ENCODE measurements around the gene ZSCAN20. TPM values are rescaled to one million over a fixed set of nuclear protein-coding genes. Genes with fewer than 3 reads are reported as not detected.

The ZSCAN20 gene
- total and polyA plus RNA-seq, 4 donors = 0.48 to 2.3 (median 1.3) TPM

GRCh38 chr1:33456502-33456886 is 16.0 kb upstream of the ZSCAN20 start:
- no peak overlapping the region for H3K27ac ChIP-seq (ENCODE audit: low read depth in 1 of 2, low read length in 2 of 2)

GRCh38 chr1:33459691-33460090 is 12.8 kb upstream of the ZSCAN20 start:
- no peaks in the 10 kb centered on the region for H3K27me3 ChIP-seq (ENCODE audit: control insufficient read depth in 4 of 4, insufficient read depth in 4 of 4, low read length in 3 of 4)
- no peak for DNase-seq (ENCODE audit: low spot score)
- H3K36me3 ChIP-seq (ENCODE audit: control insufficient read depth in 4 of 4, insufficient read depth in 3 of 4, low read depth in 1 of 4, low read length in 3 of 4) = no peaks in the 10 kb centered on the region
- H3K4me1 ChIP-seq (ENCODE audit: control insufficient read depth in 4 of 4, insufficient read depth in 4 of 4, low read length in 3 of 4) = no peaks in the 10 kb centered on the region
- TF ChIP-seq, protein P1, sequence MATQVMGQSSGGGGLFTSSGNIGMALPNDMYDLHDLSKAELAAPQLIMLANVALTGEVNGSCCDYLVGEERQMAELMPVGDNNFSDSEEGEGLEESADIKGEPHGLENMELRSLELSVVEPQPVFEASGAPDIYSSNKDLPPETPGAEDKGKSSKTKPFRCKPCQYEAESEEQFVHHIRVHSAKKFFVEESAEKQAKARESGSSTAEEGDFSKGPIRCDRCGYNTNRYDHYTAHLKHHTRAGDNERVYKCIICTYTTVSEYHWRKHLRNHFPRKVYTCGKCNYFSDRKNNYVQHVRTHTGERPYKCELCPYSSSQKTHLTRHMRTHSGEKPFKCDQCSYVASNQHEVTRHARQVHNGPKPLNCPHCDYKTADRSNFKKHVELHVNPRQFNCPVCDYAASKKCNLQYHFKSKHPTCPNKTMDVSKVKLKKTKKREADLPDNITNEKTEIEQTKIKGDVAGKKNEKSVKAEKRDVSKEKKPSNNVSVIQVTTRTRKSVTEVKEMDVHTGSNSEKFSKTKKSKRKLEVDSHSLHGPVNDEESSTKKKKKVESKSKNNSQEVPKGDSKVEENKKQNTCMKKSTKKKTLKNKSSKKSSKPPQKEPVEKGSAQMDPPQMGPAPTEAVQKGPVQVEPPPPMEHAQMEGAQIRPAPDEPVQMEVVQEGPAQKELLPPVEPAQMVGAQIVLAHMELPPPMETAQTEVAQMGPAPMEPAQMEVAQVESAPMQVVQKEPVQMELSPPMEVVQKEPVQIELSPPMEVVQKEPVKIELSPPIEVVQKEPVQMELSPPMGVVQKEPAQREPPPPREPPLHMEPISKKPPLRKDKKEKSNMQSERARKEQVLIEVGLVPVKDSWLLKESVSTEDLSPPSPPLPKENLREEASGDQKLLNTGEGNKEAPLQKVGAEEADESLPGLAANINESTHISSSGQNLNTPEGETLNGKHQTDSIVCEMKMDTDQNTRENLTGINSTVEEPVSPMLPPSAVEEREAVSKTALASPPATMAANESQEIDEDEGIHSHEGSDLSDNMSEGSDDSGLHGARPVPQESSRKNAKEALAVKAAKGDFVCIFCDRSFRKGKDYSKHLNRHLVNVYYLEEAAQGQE (IDR thresholded peaks at IDR 0.05) = no peak
- no peak for TF ChIP-seq EGR1 (IDR thresholded peaks at IDR 0.05; ENCODE audit: low read depth in 2 of 2)
- no peak for TF ChIP-seq HNF4G (IDR thresholded peaks at IDR 0.05)
- TF ChIP-seq FOXA2 (IDR thresholded peaks at IDR 0.05) = no peak
- TF ChIP-seq SP1 (IDR thresholded peaks at IDR 0.05) = no peak
- TF ChIP-seq, protein P2, sequence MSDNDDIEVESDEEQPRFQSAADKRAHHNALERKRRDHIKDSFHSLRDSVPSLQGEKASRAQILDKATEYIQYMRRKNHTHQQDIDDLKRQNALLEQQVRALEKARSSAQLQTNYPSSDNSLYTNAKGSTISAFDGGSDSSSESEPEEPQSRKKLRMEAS (IDR thresholded peaks at IDR 0.05) = no peak
- no peak for TF ChIP-seq RXRA (IDR thresholded peaks at IDR 0.05)
- no peak for TF ChIP-seq CTCF (IDR thresholded peaks at IDR 0.05; ENCODE audit: low read depth, low read length, missing input control)
- TF ChIP-seq TAF1 (conservative IDR thresholded peaks at IDR 0.05) = no peak
- H3K27ac ChIP-seq (ENCODE audit: low read depth in 1 of 2, low read length in 2 of 2) = no peak overlapping the region
- no peaks in the 10 kb centered on the region for H3K9me3 ChIP-seq (ENCODE audit: control insufficient read depth in 4 of 4, low read length in 3 of 4)
- 85% methylated on average over 4 of the region's 4 CpGs for WGBS
- H3K9ac ChIP-seq (ENCODE audit: low read depth in 1 of 2, low read length in 2 of 2) = no peak overlapping the region
- H3K4me3 ChIP-seq (ENCODE audit: low read depth in 1 of 3, low read length in 3 of 3) = no peak overlapping the region

More at GRCh38 chr1:33456502-33456886, 16.0 kb upstream of the ZSCAN20 start:
- 86% methylated on average over 6 of the region's 6 CpGs for WGBS
- H3K4me1 ChIP-seq (ENCODE audit: control insufficient read depth in 4 of 4, insufficient read depth in 4 of 4, low read length in 3 of 4) = no peaks in the 10 kb centered on the region
- no peak overlapping the region for H3K9ac ChIP-seq (ENCODE audit: low read depth in 1 of 2, low read length in 2 of 2)
- H3K36me3 ChIP-seq (ENCODE audit: control insufficient read depth in 4 of 4, insufficient read depth in 3 of 4, low read depth in 1 of 4, low read length in 3 of 4) = no peaks in the 10 kb centered on the region
- no peaks in the 10 kb centered on the region for H3K27me3 ChIP-seq (ENCODE audit: control insufficient read depth in 4 of 4, insufficient read depth in 4 of 4, low read length in 3 of 4)
- H3K9me3 ChIP-seq (ENCODE audit: control insufficient read depth in 4 of 4, low read length in 3 of 4) = no peaks in the 10 kb centered on the region
- H3K4me3 ChIP-seq (ENCODE audit: low read depth in 1 of 3, low read length in 3 of 3) = no peak overlapping the region
- no peak for DNase-seq (ENCODE audit: low spot score)
- TF ChIP-seq YY1 (IDR thresholded peaks at IDR 0.05) (no peak), SP1 (IDR thresholded peaks at IDR 0.05) (no peak)

DNA sequence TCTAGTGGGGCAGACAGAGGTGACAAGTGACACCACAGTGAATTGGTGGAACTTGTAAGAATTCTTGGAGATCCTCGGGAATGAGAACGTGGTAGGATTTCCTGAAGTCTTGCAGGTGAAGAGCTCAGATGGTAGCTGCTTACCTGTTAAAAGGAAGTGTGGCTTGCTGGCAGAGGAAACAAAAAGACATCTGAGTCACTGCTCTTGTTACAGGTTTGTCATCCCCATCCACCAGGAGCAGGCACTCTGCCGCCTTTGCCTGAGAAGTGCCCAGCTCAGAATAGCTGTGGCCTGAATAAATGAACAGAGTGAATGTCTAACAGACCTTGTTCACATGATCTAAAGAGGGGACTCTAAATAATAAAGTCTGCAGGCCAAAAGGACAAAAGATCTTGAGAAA is 12.3 kb upstream of the ZSCAN20 start:
- no peaks in the 10 kb centered on the region for H3K36me3 ChIP-seq (ENCODE audit: control insufficient read depth in 4 of 4, insufficient read depth in 3 of 4, low read depth in 1 of 4, low read length in 3 of 4)
- no peak overlapping the region for H3K27ac ChIP-seq (ENCODE audit: low read depth in 1 of 2, low read length in 2 of 2)
- no peak overlapping the region for H3K4me3 ChIP-seq (ENCODE audit: low read depth in 1 of 3, low read length in 3 of 3)
- 78% methylated on average over 3 of the region's 3 CpGs for WGBS
- H3K4me1 ChIP-seq (ENCODE audit: control insufficient read depth in 4 of 4, insufficient read depth in 4 of 4, low read length in 3 of 4) = no peaks in the 10 kb centered on the region
- H3K9ac ChIP-seq (ENCODE audit: low read depth in 1 of 2, low read length in 2 of 2) = no peak overlapping the region
- H3K9me3 ChIP-seq (ENCODE audit: control insufficient read depth in 4 of 4, low read length in 3 of 4) = no peaks in the 10 kb centered on the region
- H3K27me3 ChIP-seq (ENCODE audit: control insufficient read depth in 4 of 4, insufficient read depth in 4 of 4, low read length in 3 of 4) = no peaks in the 10 kb centered on the region
- DNase-seq (ENCODE audit: low spot score) = no peak
- TF ChIP-seq, protein P3, sequence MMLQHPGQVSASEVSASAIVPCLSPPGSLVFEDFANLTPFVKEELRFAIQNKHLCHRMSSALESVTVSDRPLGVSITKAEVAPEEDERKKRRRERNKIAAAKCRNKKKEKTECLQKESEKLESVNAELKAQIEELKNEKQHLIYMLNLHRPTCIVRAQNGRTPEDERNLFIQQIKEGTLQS (IDR thresholded peaks at IDR 0.05) = no peak
- TF ChIP-seq, protein P2 (IDR thresholded peaks at IDR 0.05) = no peak
- TF ChIP-seq EGR1 (IDR thresholded peaks at IDR 0.05; ENCODE audit: low read depth in 2 of 2) (no peak), YY1 (IDR thresholded peaks at IDR 0.05) (no peak), HNF4A (conservative IDR thresholded peaks at IDR 0.05) (no peak), FOXA2 (IDR thresholded peaks at IDR 0.05) (no peak), TAF1 (conservative IDR thresholded peaks at IDR 0.05) (no peak), CTCF (IDR thresholded peaks at IDR 0.05; ENCODE audit: low read depth, low read length, missing input control) (no peak), HNF4G (IDR thresholded peaks at IDR 0.05) (no peak), NR2F2 (IDR thresholded peaks at IDR 0.05) (no peak), FOXA1 (IDR thresholded peaks at IDR 0.05) (no peak)
- TF ChIP-seq, protein P1 (IDR thresholded peaks at IDR 0.05) = no peak

All from liver (tissue), 9 donors.